Measurements from ENCODE around the gene CDK5RAP3.
"Not testable (repeated sequence)": the region's sequence is repeated elsewhere in the genome, so short reads cannot be mapped to it uniquely, and the experiment has no call there.

The CDK5RAP3 gene

GRCh38 chr17:47970725-47971499 is at the start of gene CDK5RAP3:
Gene CDK5RAP3, plus strand, starts transcription at chr17:47971113. Its CDS starts 34 bp downstream, at chr17:47971147.
- DNase-seq (ENCODE audit: low read depth): peak; percentile 100

- DNase-seq (ENCODE audit: low read depth): no peak
Observed at GRCh38 chr17:47924785-47925677, 45.9 kb upstream of the CDK5RAP3 start.

- no peak for DNase-seq (ENCODE audit: low read depth)
Observed at GRCh38 chr17:47925678-47925988, 45.3 kb upstream of the CDK5RAP3 start.

- DNase-seq (ENCODE audit: low read depth): no peak
Observed at GRCh38 chr17:47927821-47928400, 43.0 kb upstream of the CDK5RAP3 start.

GRCh38 chr17:47928415-47928814 is 42.5 kb upstream of the CDK5RAP3 start:
- DNase-seq (ENCODE audit: low read depth): no peak

GRCh38 chr17:47929218-47930000 is 41.5 kb upstream of the CDK5RAP3 start:
- no peak for DNase-seq (ENCODE audit: low read depth)

GRCh38 chr17:47931848-47932247 is 39.1 kb upstream of the CDK5RAP3 start:
- no peak for DNase-seq (ENCODE audit: low read depth)

- no peak for DNase-seq (ENCODE audit: low read depth)
Observed at GRCh38 chr17:47934856-47935255, 36.1 kb upstream of the CDK5RAP3 start.

GRCh38 chr17:47935468-47935867 is 35.4 kb upstream of the CDK5RAP3 start:
- DNase-seq (ENCODE audit: low read depth): not testable (repeated sequence)

- DNase-seq (ENCODE audit: low read depth): no peak
Observed at GRCh38 chr17:47935961-47936360, 35.0 kb upstream of the CDK5RAP3 start.

- DNase-seq (ENCODE audit: low read depth): no peak
Observed at GRCh38 chr17:47937941-47938340, 33.0 kb upstream of the CDK5RAP3 start.

GRCh38 chr17:47941246-47942095 is 29.4 kb upstream of the CDK5RAP3 start, which contains the start of gene PNPO:
Gene PNPO, plus strand, starts transcription at chr17:47941571. Its CDS starts 105 bp downstream, at chr17:47941676.
- peak; percentile 91 for DNase-seq (ENCODE audit: low read depth)

GRCh38 chr17:47942096-47942510 is 28.8 kb upstream of the CDK5RAP3 start:
- DNase-seq (ENCODE audit: low read depth): no peak

- no peak for DNase-seq (ENCODE audit: low read depth)
Observed at GRCh38 chr17:47942568-47942967, 28.3 kb upstream of the CDK5RAP3 start.

- no peak for DNase-seq (ENCODE audit: low read depth)
Observed at GRCh38 chr17:47945080-47945479, 25.8 kb upstream of the CDK5RAP3 start.

GRCh38 chr17:47945529-47946508 is 25.1 kb upstream of the CDK5RAP3 start:
- DNase-seq (ENCODE audit: low read depth): no peak

GRCh38 chr17:47946516-47946915 is 24.4 kb upstream of the CDK5RAP3 start:
- no peak for DNase-seq (ENCODE audit: low read depth)

GRCh38 chr17:47946929-47947397 is 23.9 kb upstream of the CDK5RAP3 start:
- peak; percentile 69 for DNase-seq (ENCODE audit: low read depth)

GRCh38 chr17:47948706-47949196 is 22.2 kb upstream of the CDK5RAP3 start:
- DNase-seq (ENCODE audit: low read depth): no peak

All from activated T-cell treated with anti-CD3 and anti-CD28 coated beads for 48 hours (primary cell).